Activated CD8-positive, alpha-beta memory T cell treated with anti-CD3 and anti-CD28 coated beads, Interleukin-2, amount 50 U/mL, for 4 hours (primary cell): ENCODE data around the gene POLR3GL.

Experiments used
- DNase-seq: peaks from one replicate; pipeline ENCODE4 v3.0.0-alpha.2; 2020

Gene POLR3GL

GRCh38 chr1:145951526-145951925 lies 13.0 kb upstream of the POLR3GL start:
- no peak for DNase-seq

GRCh38 chr1:145952903-145953302 lies 11.6 kb upstream of the POLR3GL start:
- DNase-seq, result no peak

- DNase-seq, result no peak
Measured at GRCh38 chr1:145953861-145954260, 10.6 kb upstream of the POLR3GL start.

GRCh38 chr1:145955436-145955835 lies 9.1 kb upstream of the POLR3GL start:
- DNase-seq, result no peak

GRCh38 chr1:145956361-145956760 lies 8.1 kb upstream of the POLR3GL start:
- DNase-seq, result no peak

- no peak for DNase-seq
Measured at GRCh38 chr1:145956781-145957442, 7.6 kb upstream of the POLR3GL start.

GRCh38 chr1:145957443-145958319 lies 6.8 kb upstream of the POLR3GL start, which contains the start of gene LIX1L:
Gene LIX1L (minus strand): TSS chr1:145958017. CDS start chr1:145957927, 90 bp downstream.
- peak; percentile 93 for DNase-seq

GRCh38 chr1:145958734-145959133 lies 5.8 kb upstream of the POLR3GL start:
- no peak for DNase-seq

GRCh38 chr1:145959333-145959732 lies 5.2 kb upstream of the POLR3GL start:
- DNase-seq, result no peak

- DNase-seq, result no peak
Measured at GRCh38 chr1:145959957-145960467, 4.5 kb upstream of the POLR3GL start.

- DNase-seq, result peak; percentile 50
Measured at GRCh38 chr1:145960468-145961108, 3.9 kb upstream of the POLR3GL start.

GRCh38 chr1:145961109-145961424 lies 3.4 kb upstream of the POLR3GL start:
- DNase-seq, result no peak

- DNase-seq, result peak; percentile 51
Measured at GRCh38 chr1:145961425-145962156, 2.9 kb upstream of the POLR3GL start.

- peak; percentile 40 for DNase-seq
Measured at GRCh38 chr1:145962157-145963102, 2.1 kb upstream of the POLR3GL start.

- DNase-seq, result no peak
Measured at GRCh38 chr1:145963265-145964019, 1.0 kb upstream of the POLR3GL start.

- DNase-seq, result no peak
Measured at GRCh38 chr1:145965119-145965744, 742 bp downstream of the POLR3GL start.

- no peak for DNase-seq
Measured at GRCh38 chr1:145967288-145967687, 2.8 kb downstream of the POLR3GL start.

GRCh38 chr1:145972580-145972979 lies 8.1 kb downstream of the POLR3GL start:
- no peak for DNase-seq

GRCh38 chr1:145974721-145975120 lies 10.2 kb downstream of the POLR3GL start:
- DNase-seq, result no peak

GRCh38 chr1:145975216-145975615 lies 10.7 kb downstream of the POLR3GL start:
- DNase-seq, result no peak
